Daoy (cell line): ENCODE measurements around the gene ZNF778. TPM values are rescaled to one million over a fixed set of nuclear protein-coding genes. Genes with fewer than 3 reads are reported as not detected.

Source experiments
- DNase-seq: peaks from one replicate; pipeline ENCODE4 v3.0.0-alpha.2; 2015; ENCODE audit warnings: low read depth
- total RNA-seq: library from RNA; depleted of rRNA; stranded (reverse); fragments of >200 nt; shearing (Covaris generic); gene quantifications from 2 replicates; pipeline ENCODE4 v1.2.3, GENCODE V29; 2014; rRNA removed

Gene ZNF778
- 3.4 TPM in 2 replicates for total RNA-seq

DNA sequence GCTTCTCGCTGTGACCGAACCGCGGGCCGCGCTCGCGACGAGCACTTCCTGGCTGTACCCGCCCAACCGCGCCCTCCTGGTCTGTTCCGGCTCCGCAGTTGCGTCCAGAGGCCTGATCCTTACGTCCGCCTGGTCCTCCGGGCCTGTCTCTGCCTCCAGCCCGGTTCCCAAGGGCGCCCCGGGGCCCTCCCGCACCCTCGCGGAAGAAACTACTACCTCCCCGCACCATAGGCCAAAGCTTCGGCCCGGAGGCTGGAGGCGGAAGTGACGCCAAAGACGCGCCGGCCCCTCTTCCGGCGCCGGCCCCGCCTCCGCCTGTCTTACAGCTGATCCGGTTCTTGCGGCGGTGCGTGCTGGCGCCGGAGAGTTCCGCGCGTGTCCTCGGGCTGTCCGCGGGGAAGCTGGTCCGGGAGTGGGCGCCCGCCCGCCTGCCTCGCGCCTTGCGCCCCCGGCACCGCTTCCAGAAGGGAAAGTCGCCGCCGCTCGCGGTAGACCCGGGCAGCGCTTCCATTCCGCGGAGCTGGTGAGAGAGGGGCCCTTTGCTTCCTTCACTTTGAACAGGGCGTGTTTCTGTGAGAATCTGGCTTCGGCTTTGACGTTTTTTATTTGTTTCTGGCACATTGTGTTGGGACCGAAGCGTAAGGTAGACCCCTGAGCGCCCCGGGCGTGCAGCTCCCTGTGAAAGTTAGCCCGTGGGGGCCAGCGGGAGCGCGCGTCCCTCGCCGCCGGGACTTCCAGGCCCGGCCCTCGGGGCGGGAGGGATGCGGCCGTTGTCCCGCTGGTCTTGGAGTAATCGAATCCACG is at the start of gene ZNF778:
Gene ZNF778, plus strand, starts transcription at position 316 of the 804 bp plus-strand sequence. CDS start 3,425 bp downstream, outside the sequence.
- peak; percentile 84 for DNase-seq

DNA sequence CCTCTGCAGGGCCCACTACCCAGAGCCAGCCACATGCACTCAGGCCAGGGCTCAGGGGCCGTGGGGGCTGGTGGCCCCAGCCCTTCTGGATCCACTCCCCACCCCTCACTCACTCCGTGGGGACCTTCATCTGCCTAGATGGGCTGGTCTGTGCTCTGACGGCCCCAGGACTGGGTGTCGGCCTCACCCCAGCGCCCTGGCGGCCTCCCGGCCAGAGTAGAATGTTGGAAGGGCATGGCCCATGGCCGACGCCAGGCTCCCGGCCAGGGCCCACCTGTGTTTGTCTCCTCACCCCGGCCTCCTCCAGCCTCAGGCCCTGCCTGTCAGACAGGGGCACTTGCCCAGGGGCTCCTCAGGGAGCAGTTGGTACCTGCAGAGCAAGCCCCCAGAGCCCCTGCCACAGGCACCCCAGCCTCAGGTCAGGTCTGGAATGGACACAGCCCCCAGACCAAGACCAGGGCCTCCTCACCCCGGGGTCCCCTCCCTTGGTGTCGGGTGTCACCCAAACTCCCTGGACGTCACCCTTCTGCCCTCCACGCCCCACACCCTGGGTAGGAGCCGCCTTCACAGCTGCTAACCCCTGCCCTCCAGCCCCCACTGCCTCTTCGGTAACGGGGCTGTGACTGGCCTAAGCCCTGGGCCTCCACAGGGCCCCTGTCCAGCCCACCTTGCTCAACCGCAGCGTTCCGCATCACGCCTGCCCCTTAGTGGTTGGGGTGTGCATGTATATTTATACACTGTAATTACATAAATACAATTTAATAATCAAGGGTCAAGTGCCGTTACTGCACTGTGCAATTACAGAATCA is 48.9 kb upstream of the ZNF778 start:
- DNase-seq, result no peak

DNA sequence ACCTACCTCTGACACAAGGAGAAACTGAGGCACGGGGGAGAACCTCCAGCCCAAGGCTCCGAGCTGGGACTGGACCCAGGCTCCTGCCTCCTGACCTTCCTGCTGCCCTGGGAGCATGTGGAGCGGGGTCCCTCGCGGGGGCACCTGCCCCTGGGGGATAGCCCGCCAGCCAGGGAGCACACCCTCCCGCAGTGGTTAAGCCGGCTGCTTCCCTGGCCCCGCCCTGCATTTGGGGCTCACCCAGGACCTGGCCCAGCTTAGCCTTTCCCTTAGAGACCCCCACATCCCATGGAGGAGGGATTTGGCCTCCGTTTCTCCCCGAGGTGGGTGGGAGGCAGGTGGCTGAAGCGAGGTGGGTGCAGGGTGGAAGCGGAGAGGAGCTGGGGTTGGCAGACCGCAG is 47.7 kb upstream of the ZNF778 start:
- DNase-seq, result no peak

DNA sequence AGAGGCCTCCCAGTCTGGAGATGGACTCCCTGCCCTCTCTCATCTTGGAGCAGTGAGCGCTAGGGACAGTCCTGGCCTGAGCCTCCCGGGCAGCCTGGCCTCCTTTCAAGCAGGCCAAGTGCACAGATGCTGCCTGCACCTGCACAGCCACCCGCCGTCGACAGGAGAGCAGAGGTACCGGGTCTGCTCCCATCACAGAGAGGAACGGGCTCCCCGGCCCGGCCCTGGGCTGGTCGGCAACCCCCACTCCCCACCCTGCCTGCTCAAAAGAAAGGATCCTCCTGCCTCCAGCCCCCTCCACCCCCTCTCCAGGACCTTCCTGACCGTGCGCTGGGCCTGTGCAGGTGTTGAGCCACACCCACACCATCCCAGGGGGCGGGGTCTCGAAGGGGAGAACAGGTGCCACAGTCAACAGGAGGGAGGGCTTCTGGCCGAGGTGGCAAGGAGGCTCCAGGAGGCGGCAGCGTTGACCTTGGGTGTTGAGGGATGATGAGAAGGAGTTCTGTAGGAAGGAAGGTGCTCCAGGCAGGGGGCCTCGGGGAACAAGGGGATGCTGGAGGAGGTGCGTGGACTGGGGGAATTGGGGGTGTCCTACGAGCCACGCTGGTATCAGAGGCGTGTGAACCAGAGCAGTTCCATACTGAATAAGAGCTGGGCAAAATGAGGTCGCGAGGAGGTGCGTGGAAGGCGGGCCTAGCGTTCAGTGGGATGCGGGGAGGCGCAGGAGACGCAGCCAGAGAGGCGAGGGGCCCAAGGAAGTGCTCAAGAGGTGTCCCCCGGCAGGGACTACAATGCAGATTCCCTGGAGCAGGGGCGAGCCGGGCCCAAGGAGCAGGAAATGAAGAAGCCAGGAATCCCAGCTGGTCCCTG is 46.9 kb upstream of the ZNF778 start:
- no peak for DNase-seq

DNA sequence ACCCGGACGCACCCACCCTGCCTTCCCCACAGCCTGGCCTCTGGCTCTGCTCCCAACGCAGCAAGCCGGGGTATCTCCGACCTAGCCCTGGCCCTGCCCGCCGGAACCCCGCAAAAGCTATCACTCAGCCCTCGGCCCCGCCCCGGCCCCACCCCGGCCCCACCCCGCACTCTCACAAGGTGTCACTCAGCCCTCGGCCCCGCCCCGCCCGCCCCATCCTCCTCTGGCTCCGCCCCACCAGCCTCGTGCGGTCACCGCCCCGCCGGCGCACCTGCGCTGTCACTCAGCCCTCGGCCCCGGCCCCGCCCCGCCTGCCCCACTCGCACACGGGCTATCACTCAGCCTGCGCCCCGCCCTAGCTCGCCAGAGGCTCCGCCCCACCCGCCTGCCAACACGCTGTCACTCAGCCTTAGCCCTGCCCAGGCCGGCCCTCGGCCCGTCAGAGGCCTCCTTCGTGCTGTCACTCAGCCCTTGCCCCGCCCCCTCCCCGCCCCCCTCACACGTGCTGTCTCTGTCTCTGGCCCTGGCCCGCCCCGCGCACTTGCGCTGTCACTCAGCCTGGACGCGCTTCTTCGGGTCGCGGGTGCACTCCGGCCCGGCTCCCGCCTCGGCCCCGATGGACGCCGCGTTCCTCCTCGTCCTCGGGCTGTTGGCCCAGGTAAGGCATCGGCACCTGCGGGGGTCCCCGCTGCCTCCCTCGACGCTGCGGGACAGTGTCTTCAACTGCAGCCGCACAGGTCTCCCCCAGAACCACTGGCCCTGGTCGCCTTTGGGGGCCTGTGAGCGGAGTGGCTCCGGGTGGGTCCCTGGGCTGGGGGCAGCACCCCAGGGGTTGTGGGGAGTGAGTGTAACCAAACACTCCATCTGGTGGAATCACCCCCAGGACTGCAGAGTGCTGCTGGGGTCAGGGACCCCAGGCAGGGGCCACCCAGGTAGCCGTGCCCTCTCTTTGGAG is 46.0 kb upstream of the ZNF778 start, which contains the start of gene CDH15:
Gene CDH15, plus strand, starts transcription at position 533 of the 955 bp plus-strand sequence. Its CDS starts 84 bp downstream, at position 617.
- DNase-seq, result peak; percentile 95

- no peak for DNase-seq
These were observed 45.4 kb upstream of the ZNF778 start for GRCh38 chr16:89172171-89172527.

DNA sequence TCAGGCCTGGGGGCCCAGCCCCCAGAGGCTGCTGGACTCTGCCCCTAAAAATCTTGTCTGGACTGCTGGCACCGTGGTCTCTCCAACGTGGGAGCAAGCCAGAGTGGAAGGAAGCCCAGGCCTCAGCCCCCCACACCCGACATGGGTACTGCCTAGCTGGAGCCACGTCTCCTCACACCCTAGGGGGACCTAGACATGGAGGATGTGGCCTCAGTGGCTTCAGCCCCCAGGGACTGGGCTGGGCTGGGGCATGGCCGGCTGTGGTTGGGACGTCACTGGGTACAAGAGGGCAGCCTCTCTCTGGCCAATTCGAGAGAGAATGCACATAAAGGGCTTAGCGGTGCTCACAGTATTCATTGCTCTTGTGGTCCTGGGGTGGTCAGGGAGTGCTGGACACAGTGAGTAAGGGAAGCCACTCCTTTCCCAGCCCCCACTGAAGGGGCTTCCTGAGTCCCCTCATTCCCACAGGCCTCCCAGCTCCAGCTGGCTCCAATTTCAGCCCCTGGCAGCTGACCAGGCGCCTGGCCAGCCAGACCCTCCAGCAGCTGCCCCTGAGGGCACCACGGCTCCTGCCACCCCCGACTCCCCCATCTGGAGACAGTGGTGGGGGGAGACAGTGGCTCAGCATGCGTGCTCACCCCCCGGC is 44.9 kb upstream of the ZNF778 start:
- no peak for DNase-seq

DNA sequence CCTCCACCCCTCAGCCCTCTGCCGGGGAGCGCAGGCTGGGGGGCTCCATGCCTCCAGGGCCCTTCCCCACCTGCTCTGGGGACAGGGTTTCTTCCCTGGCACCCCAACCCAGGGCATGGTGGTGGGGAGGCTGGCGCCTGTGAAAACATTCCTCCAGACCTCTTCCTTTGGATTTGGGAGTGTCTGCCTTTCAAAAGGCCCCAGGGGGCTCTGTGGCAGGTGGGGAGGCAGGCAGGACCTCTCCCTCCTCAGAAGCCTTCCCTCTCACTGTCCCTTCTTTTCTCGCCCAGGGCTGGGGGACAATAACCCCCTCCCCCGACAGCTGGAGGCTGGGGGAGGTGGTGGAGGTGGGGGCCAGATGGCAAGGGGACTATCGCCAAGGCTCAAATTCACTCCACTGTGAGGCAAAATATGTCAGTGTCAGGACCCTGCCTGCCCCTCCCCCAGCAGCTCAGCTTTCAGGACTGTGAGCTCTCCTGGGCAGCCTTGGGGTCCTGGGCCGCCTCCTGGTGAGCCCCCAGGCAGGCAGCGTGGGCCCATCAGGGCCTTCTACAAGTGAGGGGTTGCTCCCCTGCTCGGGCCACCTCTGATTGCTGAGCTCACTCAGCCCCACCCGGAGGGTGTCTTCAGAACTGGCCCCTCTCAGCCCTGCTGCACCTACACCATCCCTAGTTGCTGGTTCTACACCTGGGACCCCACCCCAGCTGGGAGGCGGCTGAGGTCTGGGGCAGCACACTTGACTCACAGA is 44.2 kb upstream of the ZNF778 start:
- DNase-seq, result no peak

GRCh38 chr16:89174055-89174827 is 43.3 kb upstream of the ZNF778 start:
- DNase-seq, result no peak

DNA sequence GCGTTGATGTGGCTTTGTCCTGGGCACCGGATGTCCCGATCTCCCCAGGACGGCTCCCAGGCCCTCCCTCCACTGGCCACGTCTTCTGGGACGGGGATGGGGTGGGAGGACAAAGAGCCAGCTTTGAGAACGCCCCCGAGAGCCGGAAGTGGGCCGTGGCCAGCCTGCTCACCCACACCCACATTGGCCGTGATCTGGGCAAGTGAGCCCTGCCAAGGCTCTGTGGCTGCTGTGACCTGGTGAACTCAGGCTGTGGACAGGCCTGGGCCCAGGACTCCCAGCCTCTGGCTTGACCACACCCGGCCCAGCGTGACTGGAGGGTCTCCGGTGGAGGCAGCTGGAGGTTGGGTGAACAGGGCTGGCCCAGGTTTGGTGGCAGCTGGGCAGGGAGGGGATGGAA is 42.6 kb upstream of the ZNF778 start:
- DNase-seq, result no peak

GRCh38 chr16:89175280-89176146 is 42.0 kb upstream of the ZNF778 start:
- no peak for DNase-seq

DNA sequence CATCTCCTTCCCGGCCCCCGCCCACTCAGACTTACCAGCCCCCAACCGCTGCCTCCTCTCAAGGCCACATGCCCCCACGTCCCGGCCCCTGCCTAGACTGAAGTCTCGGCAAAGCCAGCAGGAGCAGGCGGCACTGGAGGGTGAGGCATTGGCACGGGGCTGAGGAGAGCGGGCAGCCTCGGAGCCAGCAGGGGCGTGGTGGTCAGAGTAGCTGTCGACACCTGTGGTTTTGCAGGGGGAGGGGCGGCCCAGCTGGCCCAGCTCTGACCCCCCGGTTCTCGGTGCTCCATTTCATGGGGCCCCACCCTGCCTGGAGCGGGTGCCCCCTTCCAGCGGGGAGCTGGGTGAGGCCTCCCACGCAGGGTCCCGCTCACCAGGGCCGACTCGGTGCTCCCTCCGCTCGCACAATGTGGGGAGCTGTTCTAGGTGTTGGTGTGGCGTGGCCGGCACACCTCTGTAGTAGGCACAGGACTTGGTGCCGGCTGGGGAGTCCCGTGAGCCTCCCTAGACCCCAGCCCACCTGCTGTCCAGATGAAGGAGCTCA is 41.3 kb upstream of the ZNF778 start:
- no peak for DNase-seq

- DNase-seq, result no peak
These were observed 40.8 kb upstream of the ZNF778 start for GRCh38 chr16:89176717-89177116.

DNA sequence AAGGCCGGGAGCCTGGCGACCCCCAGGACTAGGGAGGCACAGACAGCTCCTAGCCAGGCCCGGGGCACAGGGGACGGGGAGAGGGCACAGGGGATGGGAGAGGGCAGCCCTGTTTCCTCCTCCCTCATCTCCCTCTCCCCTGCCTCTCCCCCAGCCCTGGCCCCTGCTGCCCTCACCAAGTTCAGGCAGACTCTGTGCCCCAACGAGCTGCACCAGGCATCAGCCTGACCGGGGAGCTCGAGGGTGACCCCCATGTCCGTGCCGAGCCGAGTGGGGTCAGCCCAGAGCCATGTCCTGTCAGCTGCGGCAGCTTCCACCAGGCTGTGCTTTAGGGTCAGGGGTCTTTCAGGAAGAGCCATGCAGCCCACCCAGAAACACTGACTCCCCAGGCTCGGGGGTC is 40.0 kb upstream of the ZNF778 start:
- DNase-seq, result no peak

GRCh38 chr16:89178453-89179147 is 38.9 kb upstream of the ZNF778 start:
- no peak for DNase-seq

DNA sequence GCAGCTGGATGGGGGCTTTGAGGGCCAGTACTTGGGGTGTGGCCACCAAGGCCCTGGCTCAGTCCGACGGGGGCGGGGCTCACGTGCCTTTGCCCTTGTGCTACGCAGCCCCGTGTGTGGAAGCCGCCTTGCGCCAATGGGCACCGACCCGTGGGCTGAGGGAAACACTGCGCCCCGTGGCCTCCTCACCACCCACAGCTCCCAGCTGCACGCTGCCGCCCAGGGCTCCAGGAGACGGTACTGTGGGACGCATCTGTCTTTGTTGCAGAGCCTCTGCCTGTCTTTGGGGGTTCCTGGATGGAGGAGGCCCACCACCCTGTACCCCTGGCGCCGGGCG is 38.4 kb upstream of the ZNF778 start:
- no peak for DNase-seq
